Hepatocyte (in vitro differentiated cells): ENCODE results near the gene ECE1.

Experiments used
- CTCF ChIP-seq: fragments of 200-600 bp; sonication (generic); IDR thresholded peaks from 2 replicates; pipeline ENCODE4 v1.5.1; 2016; ENCODE audit warnings: antibody characterized with exemption, mild to moderate bottlenecking; ENCODE audit not compliant: poor library complexity
- EZH2 ChIP-seq: fragments of 200-600 bp; sonication (generic); IDR thresholded peaks from 2 replicates; pipeline ENCODE4 v1.6.1; 2016; ENCODE audit warnings: antibody characterized with exemption, mild to moderate bottlenecking, borderline replicate concordance
- EZH2phosphoT487 ChIP-seq: fragments of 200-600 bp; sonication (generic); IDR thresholded peaks from one replicate; pipeline ENCODE4 v1.6.1; 2018; ENCODE audit warnings: antibody characterized with exemption, mild to moderate bottlenecking, low read depth, moderate library complexity; ENCODE audit not compliant: unreplicated experiment, severe bottlenecking

GRCh38 chr1:21272540-21272939 lies 17.7 kb downstream of the ECE1 start:
- no peak for TF ChIP-seq CTCF
- no peak for TF ChIP-seq EZH2
- no peak for TF ChIP-seq EZH2phosphoT487
